Left ventricle myocardium superior (tissue), 1 donor: ENCODE results near the gene REXO1. TPM values are rescaled to one million over a fixed set of nuclear protein-coding genes. Genes with fewer than 3 reads are reported as not detected.

Source experiments
- microRNA-seq: library from miRNA; unstranded; fragments of <30 nt; microRNA quantifications from one replicate; pipeline ENCODE4 v1.2.0, GENCODE V29; 2020; ENCODE audit warnings: borderline number of aligned reads
- total RNA-seq: library from RNA; stranded (reverse); fragmentation: NEBNext Ultra II Directional; extraction: Animal tissue kit (Norgen Biotek cat#: 25700); gene quantifications from one replicate; pipeline ENCODE4 v1.2.1, GENCODE V29; 2021
- donor health status: DM: no; HTN: yes; CAD: no; lungs with severe emphysema.

Gene REXO1
- total RNA-seq, 1 donor from 2014 or later: 16.0 TPM

Small RNA genes within 50 kb of the gene (microRNA-seq; reads per million reads assigned to microRNA genes)
- not detected for gene MIR1909

Other genes starting within 250 kb of the REXO1 start
- gene UQCR11, start 243.0 kb downstream of the REXO1 start, total RNA-seq: 1,120 TPM
- 20.7 TPM for gene TCF3, start 195.9 kb downstream of the REXO1 start, total RNA-seq
- gene ONECUT3, start 95.0 kb downstream of the REXO1 start, total RNA-seq: not detected
- 0.89 TPM for gene ATP8B3, start 36.2 kb downstream of the REXO1 start, total RNA-seq
- gene KLF16, start 15.1 kb upstream of the REXO1 start, total RNA-seq: 9.8 TPM
- 64.4 TPM for gene ABHD17A, start 37.0 kb upstream of the REXO1 start, total RNA-seq
- 2.0 TPM for gene ADAT3, start 56.9 kb upstream of the REXO1 start, total RNA-seq
- gene SCAMP4, start 56.9 kb upstream of the REXO1 start, total RNA-seq: 16.4 TPM
- gene CSNK1G2, start 92.7 kb upstream of the REXO1 start, total RNA-seq: 27.9 TPM
- gene BTBD2, start 167.2 kb upstream of the REXO1 start, total RNA-seq: 65.6 TPM
- gene MKNK2, start 202.8 kb upstream of the REXO1 start, total RNA-seq: 272 TPM
- 17.5 TPM for gene MOB3A, start 247.8 kb upstream of the REXO1 start, total RNA-seq
- 1.9 TPM for gene IZUMO4, start 248.4 kb upstream of the REXO1 start, total RNA-seq